Glomerular visceral epithelial cell (primary cell): ENCODE data around the gene UBL3.
A peak's percentile ranks its signal among the peaks of the same experiment; 100 is the strongest.

Experiments
- DNase-seq: peaks from one replicate; pipeline ENCODE4 v3.0.0-alpha.2; 2016; ENCODE audit errors: extremely low spot score

The UBL3 gene

GRCh38 chr13:29857085-29857484 lies 6.7 kb upstream of the UBL3 start:
- DNase-seq, result no peak

- DNase-seq, result no peak
Observed at GRCh38 chr13:29856426-29856825, 6.0 kb upstream of the UBL3 start.

- no peak for DNase-seq
Observed at GRCh38 chr13:29855784-29856183, 5.4 kb upstream of the UBL3 start.

GRCh38 chr13:29855009-29855408 lies 4.6 kb upstream of the UBL3 start:
- no peak for DNase-seq

GRCh38 chr13:29853131-29853530 lies 2.7 kb upstream of the UBL3 start:
- DNase-seq, result no peak

GRCh38 chr13:29852472-29853054 lies 2.1 kb upstream of the UBL3 start:
- DNase-seq, result no peak

GRCh38 chr13:29849731-29850212 lies 645 bp downstream of the UBL3 start:
- peak; percentile 68 for DNase-seq

- DNase-seq, result peak; percentile 36
Observed at GRCh38 chr13:29849071-29849631, 1.3 kb downstream of the UBL3 start.

- DNase-seq, result peak; percentile 57
Observed at GRCh38 chr13:29847501-29847983, 2.9 kb downstream of the UBL3 start.

GRCh38 chr13:29846475-29847256 lies 3.8 kb downstream of the UBL3 start:
- DNase-seq, result no peak

- no peak for DNase-seq
Observed at GRCh38 chr13:29845440-29846056, 4.9 kb downstream of the UBL3 start.

- DNase-seq, result no peak
Observed at GRCh38 chr13:29844441-29844840, 6.0 kb downstream of the UBL3 start.

- DNase-seq, result no peak
Observed at GRCh38 chr13:29840585-29840984, 9.8 kb downstream of the UBL3 start.

- no peak for DNase-seq
Observed at GRCh38 chr13:29835280-29836061, 14.9 kb downstream of the UBL3 start.

GRCh38 chr13:29832761-29833298 lies 17.6 kb downstream of the UBL3 start:
- DNase-seq, result no peak

GRCh38 chr13:29830000-29830399 lies 20.4 kb downstream of the UBL3 start:
- no peak for DNase-seq

- no peak for DNase-seq
Observed at GRCh38 chr13:29819143-29819542, 31.3 kb downstream of the UBL3 start.

GRCh38 chr13:29817604-29818378 lies 32.6 kb downstream of the UBL3 start:
- DNase-seq, result no peak

GRCh38 chr13:29816715-29817114 lies 33.7 kb downstream of the UBL3 start:
- no peak for DNase-seq

GRCh38 chr13:29815336-29815735 lies 35.1 kb downstream of the UBL3 start:
- no peak for DNase-seq

GRCh38 chr13:29810898-29811297 lies 39.5 kb downstream of the UBL3 start:
- DNase-seq, result no peak
